Epithelial cell of proximal tubule (primary cell): ENCODE data around the gene ABCC2. TPM values are rescaled to one million over a fixed set of nuclear protein-coding genes. Genes with fewer than 3 reads are reported as not detected.

Experiments
- DNase-seq: peaks from one replicate; pipeline ENCODE4 v3.0.0-alpha.2; 2011; ENCODE audit warnings: low read depth
- H3K4me3 ChIP-seq: 2 replicates; pipeline ENCODE4 v1.5.1; 2011; ENCODE audit warnings: low read depth, mild to moderate bottlenecking, low read length
- total RNA-seq: library from RNA; depleted of rRNA; stranded (reverse); fragments of >200 nt; gene quantifications from 2 replicates; pipeline ENCODE4 v1.2.3, GENCODE V29; 2015
- TF ChIP-seq, protein P1 (sequence below): conservative IDR thresholded peaks from 2 replicates; pipeline ENCODE4 v1.5.1; 2012; ENCODE audit warnings: low read depth, mild to moderate bottlenecking, low read length

Gene ABCC2
- total RNA-seq, 1 donor from 2014 or later = 0.17 TPM

DNA sequence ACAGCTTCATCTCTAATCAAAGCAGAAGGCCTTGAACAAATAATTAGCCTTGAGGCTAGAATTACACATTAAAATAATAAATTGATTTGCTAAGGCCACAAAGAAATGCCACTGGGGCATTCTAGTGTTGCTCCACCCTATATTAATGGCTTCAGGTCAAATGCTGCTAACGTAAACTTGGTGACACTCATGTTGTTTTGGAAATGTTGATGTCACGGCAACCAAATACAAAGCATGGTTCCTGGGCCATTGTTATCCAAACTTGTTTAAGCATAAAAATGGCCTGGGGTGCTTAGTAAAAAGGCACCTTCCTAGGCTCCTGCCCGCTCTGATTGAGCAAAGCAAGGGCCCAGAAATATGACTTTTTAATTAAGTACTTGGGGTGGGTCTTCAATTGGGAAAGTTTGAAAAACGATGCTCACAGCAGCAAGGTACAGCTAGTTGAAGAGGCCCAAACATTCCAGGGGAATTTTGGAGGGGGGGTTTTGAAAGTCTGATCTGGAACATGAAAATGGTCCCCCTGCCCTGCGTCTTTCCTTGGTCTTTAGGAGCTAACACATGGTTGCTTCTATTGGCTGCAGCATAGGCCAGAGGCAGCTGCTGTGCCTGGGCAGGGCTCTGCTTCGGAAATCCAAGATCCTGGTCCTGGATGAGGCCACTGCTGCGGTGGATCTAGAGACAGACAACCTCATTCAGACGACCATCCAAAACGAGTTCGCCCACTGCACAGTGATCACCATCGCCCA is 67.8 kb downstream of the ABCC2 start:
- TF ChIP-seq, protein P1, sequence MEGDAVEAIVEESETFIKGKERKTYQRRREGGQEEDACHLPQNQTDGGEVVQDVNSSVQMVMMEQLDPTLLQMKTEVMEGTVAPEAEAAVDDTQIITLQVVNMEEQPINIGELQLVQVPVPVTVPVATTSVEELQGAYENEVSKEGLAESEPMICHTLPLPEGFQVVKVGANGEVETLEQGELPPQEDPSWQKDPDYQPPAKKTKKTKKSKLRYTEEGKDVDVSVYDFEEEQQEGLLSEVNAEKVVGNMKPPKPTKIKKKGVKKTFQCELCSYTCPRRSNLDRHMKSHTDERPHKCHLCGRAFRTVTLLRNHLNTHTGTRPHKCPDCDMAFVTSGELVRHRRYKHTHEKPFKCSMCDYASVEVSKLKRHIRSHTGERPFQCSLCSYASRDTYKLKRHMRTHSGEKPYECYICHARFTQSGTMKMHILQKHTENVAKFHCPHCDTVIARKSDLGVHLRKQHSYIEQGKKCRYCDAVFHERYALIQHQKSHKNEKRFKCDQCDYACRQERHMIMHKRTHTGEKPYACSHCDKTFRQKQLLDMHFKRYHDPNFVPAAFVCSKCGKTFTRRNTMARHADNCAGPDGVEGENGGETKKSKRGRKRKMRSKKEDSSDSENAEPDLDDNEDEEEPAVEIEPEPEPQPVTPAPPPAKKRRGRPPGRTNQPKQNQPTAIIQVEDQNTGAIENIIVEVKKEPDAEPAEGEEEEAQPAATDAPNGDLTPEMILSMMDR = no peak
- DNase-seq = no peak
- H3K4me3 ChIP-seq = no peak overlapping the region

DNA sequence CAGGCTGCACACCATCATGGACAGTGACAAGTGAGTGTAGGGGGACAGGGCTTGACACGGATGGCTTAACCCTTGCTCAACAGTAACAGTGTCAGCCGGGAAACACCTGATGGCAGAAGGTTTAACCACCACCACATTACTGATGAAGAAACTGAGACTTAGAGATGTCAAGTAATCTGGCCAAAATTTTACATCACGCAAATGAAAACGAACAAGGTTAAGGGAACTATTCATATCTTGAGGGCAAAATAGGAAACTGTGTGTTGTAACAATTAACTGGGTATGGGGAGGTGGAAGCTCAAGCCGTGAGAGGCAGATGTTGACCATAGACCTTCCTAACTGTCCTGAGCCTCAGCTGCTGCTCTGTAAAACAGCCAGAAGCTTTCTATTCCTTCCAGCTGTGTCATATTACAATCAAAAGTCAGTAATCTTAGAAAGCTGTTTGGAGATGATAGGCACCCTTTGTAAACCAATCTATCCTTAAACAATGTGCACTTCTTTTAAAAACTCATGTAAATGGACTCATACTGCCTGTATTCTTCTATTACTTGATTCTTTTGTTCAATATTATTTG is 68.4 kb downstream of the ABCC2 start:
- no peak for DNase-seq
- no peak overlapping the region for H3K4me3 ChIP-seq
- TF ChIP-seq, protein P1 = no peak

- H3K4me3 ChIP-seq = no peak overlapping the region
- no peak for DNase-seq
- TF ChIP-seq, protein P1 = no peak
Measured at GRCh38 chr10:99851825-99852224, 69.4 kb downstream of the ABCC2 start.

DNA sequence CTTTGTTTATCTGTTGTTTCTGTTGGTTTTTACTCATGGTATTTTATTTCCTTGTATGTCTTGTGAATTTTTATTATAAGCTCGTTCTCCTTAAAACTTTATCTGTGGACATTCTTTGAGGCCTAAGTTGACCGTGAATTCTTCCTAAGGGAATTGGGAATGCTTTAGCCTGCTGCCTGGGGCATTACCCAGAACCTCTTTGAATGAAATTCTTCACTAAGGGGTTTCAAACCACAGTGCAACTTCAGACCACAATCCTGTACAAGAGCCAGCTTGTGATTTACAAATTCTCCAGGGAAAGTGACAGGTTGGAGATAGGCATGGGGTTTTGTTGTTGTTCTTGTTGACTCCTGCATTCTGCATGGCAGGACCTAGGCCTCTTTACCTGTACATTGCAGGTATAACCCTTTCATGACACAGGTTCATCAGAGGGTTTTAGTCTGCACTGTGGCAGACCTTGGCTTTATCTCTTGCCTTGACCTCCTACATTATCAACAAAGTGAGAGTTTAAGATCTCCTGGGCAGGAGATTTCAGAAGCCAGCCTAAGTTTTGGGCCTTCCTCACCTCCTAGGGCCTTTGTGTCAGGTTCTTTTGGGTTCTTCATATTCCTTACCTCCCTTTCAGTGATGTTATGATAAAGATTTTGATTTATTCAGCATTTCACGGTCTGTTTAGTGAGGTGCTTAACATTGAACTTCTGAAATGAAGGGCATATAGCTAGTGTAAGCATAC is 70.2 kb downstream of the ABCC2 start:
- no peak overlapping the region for H3K4me3 ChIP-seq
- TF ChIP-seq, protein P1 = no peak
- DNase-seq = no peak

GRCh38 chr10:99853655-99854054 is 71.2 kb downstream of the ABCC2 start:
- TF ChIP-seq, protein P1 = no peak
- no peak for DNase-seq
- H3K4me3 ChIP-seq = no peak overlapping the region

DNA sequence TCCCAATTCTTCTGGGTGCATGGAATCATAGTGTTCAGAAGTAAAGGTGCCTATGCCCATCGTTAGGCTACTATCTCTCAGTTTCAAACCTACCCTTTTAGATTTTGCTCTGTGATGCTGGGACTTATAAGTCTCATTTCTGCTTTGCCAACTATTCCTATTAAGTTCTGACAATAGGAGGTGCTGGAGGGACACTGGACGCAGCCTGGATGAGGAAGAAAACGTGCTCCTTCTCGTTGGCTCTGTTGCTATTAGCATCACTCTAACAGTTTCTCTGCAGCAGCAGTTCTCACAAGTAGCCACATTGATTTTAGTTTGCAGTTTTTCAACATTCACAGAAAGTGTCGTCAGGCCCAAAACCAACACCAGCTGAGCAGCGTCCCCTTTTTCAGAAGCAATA is 72.4 kb downstream of the ABCC2 start:
- no peak for DNase-seq

More for the DNA sequence above, 72.4 kb downstream of the ABCC2 start:
- TF ChIP-seq, protein P1 = peak; percentile 43
- H3K4me3 ChIP-seq = no peak overlapping the region
